Spleen (tissue), 7 donors: ENCODE measurements around the gene NFIA.

Experiments used
- POLR2AphosphoS5 ChIP-seq, 3 donors: sonication (generic); formaldehyde crosslinking; IDR thresholded peaks; one replicate each; pipeline ENCODE4 v1.5.1; 2017; ENCODE audit warnings: antibody characterized with exemption in 3 of 3
- TF ChIP-seq, protein P1 (sequence below), 11 experiments: fragments of 200-600 bp in 7 of 11; fragments of 450-650 bp in 4 of 11; sonication (generic) in 4 of 11; IDR thresholded peaks in 8 of 11; conservative IDR thresholded peaks in 3 of 11; 1 replicate in 7 of 11; 2 replicates in 4 of 11; pipeline versions ENCODE4 v1.4.0 to v1.8.0; 2016 to 2021; ENCODE audit warnings: antibody characterized with exemption in 11 of 11, inconsistent platforms in 4 of 11, mild to moderate bottlenecking in 1 of 11
- donor health status: DM: no; HTN: no; CAD: no; lungs with moderate emphysema.
- donor health status: DM: no; HTN: no; CAD: no.
- donor health status: DM: no; HTN: no; CAD: no.

- TF ChIP-seq, protein P1, sequence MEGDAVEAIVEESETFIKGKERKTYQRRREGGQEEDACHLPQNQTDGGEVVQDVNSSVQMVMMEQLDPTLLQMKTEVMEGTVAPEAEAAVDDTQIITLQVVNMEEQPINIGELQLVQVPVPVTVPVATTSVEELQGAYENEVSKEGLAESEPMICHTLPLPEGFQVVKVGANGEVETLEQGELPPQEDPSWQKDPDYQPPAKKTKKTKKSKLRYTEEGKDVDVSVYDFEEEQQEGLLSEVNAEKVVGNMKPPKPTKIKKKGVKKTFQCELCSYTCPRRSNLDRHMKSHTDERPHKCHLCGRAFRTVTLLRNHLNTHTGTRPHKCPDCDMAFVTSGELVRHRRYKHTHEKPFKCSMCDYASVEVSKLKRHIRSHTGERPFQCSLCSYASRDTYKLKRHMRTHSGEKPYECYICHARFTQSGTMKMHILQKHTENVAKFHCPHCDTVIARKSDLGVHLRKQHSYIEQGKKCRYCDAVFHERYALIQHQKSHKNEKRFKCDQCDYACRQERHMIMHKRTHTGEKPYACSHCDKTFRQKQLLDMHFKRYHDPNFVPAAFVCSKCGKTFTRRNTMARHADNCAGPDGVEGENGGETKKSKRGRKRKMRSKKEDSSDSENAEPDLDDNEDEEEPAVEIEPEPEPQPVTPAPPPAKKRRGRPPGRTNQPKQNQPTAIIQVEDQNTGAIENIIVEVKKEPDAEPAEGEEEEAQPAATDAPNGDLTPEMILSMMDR (IDR thresholded peaks at IDR 0.05 in 8 of 11, conservative IDR thresholded peaks at IDR 0.05 in 3 of 11), result no peak
- TF ChIP-seq POLR2AphosphoS5 (IDR thresholded peaks at IDR 0.05), result no peak
These were observed 8.3 kb downstream of the NFIA start for GRCh38 chr1:61090546-61091202.
